GM11168 (cell line): ENCODE results near the gene NECAB2.

Experiments
- in situ Hi-C: fragments of 300-500 bp; cut with MboI; formaldehyde crosslinking; loops from one replicate; pipeline ENCODE4 v1.12.0; 2022; ENCODE audit warnings: low sequenced_read_pairs; ENCODE audit not compliant: unreplicated experiment

The NECAB2 gene

GRCh38 chr16:83960521-83961249 is 7.4 kb upstream of the NECAB2 start:
- in situ Hi-C loops: loop anchor here (25.0 kb wide), 2 partner anchors 102 to 227 kb away; partner anchors contain the start of genes ADAD2 and TAF1C

GRCh38 chr16:83961591-83961990 is 6.5 kb upstream of the NECAB2 start:
- in situ Hi-C loops: loop anchor here (25.0 kb wide), 2 partner anchors 101 to 226 kb away; partner anchors contain the start of genes ADAD2 and TAF1C

- in situ Hi-C loops: loop anchor here (25.0 kb wide), 2 partner anchors 99 to 224 kb away; partner anchors contain the start of genes ADAD2 and TAF1C
These were observed 4.5 kb upstream of the NECAB2 start for GRCh38 chr16:83963277-83964119.

GRCh38 chr16:83964684-83965443 is 3.2 kb upstream of the NECAB2 start:
- in situ Hi-C loops: loop anchor here (25.0 kb wide), 2 partner anchors 97 to 222 kb away; partner anchors contain the start of genes ADAD2 and TAF1C

GRCh38 chr16:83965444-83966152 is 2.4 kb upstream of the NECAB2 start:
- in situ Hi-C loops: loop anchor here (25.0 kb wide), 2 partner anchors 97 to 222 kb away; partner anchors contain the start of genes ADAD2 and TAF1C

GRCh38 chr16:83966153-83966696 is 1.8 kb upstream of the NECAB2 start:
- in situ Hi-C loops: loop anchor here (25.0 kb wide), 2 partner anchors 96 to 221 kb away; partner anchors contain the start of genes ADAD2 and TAF1C

- in situ Hi-C loops: loop anchor here (25.0 kb wide), 2 partner anchors 95 to 220 kb away; partner anchors contain the start of genes ADAD2 and TAF1C
These were observed 953 bp upstream of the NECAB2 start for GRCh38 chr16:83967091-83967490.

- in situ Hi-C loops: loop anchor here (25.0 kb wide), 2 partner anchors 94 to 219 kb away; partner anchors contain the start of genes ADAD2 and TAF1C
These were observed 335 bp downstream of the NECAB2 start for GRCh38 chr16:83968306-83968851.

- in situ Hi-C loops: loop anchor here (25.0 kb wide), 2 partner anchors 93 to 218 kb away; partner anchors contain the start of genes ADAD2 and TAF1C
These were observed 1.0 kb downstream of the NECAB2 start for GRCh38 chr16:83968891-83969649.

GRCh38 chr16:83969771-83970429 is 1.9 kb downstream of the NECAB2 start:
- in situ Hi-C loops: loop anchor here (25.0 kb wide), 2 partner anchors 92 to 217 kb away; partner anchors contain the start of genes ADAD2 and TAF1C

- in situ Hi-C loops: loop anchor here (25.0 kb wide), 2 partner anchors 92 to 217 kb away; partner anchors contain the start of genes ADAD2 and TAF1C
These were observed 2.4 kb downstream of the NECAB2 start for GRCh38 chr16:83970430-83970815.

- in situ Hi-C loops: loop anchor here (25.0 kb wide), 2 partner anchors 91 to 216 kb away; partner anchors contain the start of genes ADAD2 and TAF1C
These were observed 3.4 kb downstream of the NECAB2 start for GRCh38 chr16:83971165-83972130.

- in situ Hi-C loops: loop anchor here (25.0 kb wide), 2 partner anchors 90 to 215 kb away; partner anchors contain the start of genes ADAD2 and TAF1C
These were observed 4.4 kb downstream of the NECAB2 start for GRCh38 chr16:83972256-83973008.

GRCh38 chr16:83973077-83973476 is 5.0 kb downstream of the NECAB2 start:
- in situ Hi-C loops: loop anchor here (25.0 kb wide), 2 partner anchors 89 to 214 kb away; partner anchors contain the start of genes ADAD2 and TAF1C
